ENCODE data around the gene PTTG1.

Gene PTTG1

DNA sequence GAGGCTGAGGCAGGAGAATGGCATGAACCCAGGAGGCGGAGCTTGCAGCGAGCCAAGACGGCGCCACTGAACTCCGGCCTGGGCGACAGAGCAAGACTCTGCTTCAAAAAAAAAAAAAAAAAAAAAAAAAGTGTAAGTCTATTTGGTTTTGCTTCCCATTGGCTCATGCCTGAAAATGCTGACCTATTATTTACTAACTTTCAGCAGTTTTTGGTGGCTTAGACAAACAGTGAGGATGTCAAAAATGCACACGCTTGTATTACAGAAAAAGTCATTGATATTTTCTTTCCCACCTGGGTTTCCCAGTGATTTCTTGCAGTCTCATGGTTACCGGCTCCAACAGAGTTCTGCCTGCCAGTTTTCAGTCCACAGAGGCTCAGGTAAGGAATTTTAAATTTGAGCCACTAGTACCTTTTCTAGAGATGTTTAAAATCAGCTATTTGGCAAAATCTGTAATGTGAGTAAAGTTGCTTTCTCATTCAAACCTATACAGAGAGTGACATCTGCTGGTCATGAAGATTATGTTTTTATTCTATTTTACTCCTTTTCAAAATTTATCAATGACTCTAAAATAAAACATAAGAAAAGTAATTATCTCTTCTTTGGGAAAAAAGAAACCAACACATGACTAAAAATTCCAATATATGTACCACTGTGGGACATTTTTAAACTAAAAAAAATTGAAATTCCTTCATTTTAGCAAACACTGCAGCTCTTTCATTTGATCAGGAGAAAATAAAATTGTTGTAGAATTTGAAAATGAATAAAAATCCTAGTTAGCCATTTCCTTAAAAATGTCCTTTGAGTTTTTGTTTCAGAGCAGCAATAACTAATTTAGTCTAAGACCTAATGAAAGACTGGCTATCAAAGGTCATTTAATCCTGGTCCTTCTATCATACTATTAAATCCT, 30.6 kb upstream of the PTTG1 start:
- Histone ChIP-seq H3K14ac (ENCODE audit: low read length) (no peak overlapping the region), H3K23ac (ENCODE audit: low read length) (no peak overlapping the region), H4K91ac (ENCODE audit: low read depth, low read length) (no peak overlapping the region), H3K4me1 (ENCODE audit: control insufficient read depth in 1 of 2, insufficient read depth in 2 of 2, low read length in 2 of 2) (no peaks in the 10 kb centered on the region), H3K79me2 (ENCODE audit: control insufficient read depth, insufficient read depth, low read length, poor library complexity) (no peaks in the 10 kb centered on the region), H2BK5ac (ENCODE audit: low read depth, low read length, poor library complexity) (no peak overlapping the region), H3K9me3 (ENCODE audit: insufficient read depth, low read depth, low read length) (peaks cover 3% of the 10 kb centered on the region), H3K4me3 (ENCODE audit: low read depth, low read length) (no peak overlapping the region), H3K9ac (ENCODE audit: low read length) (no peak overlapping the region), H3K79me1 (ENCODE audit: low read length) (no peaks in the 10 kb centered on the region), H2AK5ac (ENCODE audit: low read length) (no peak overlapping the region), H4K12ac (ENCODE audit: low read depth, low read length) (no peak overlapping the region), H2BK12ac (ENCODE audit: low read length) (no peak overlapping the region), H3K36me3 (ENCODE audit: control insufficient read depth in 1 of 2, insufficient read depth in 2 of 2, low read length in 2 of 2) (peaks cover 0 to 2% of the 10 kb centered on the region in 2 experiments), H2AFZ (ENCODE audit: insufficient read depth, low read length, poor library complexity) (no peak overlapping the region), H3K27me3 (ENCODE audit: insufficient read depth, low read length) (no peaks in the 10 kb centered on the region), H4K8ac (ENCODE audit: low read depth, low read length) (no peak overlapping the region), H3K27ac (ENCODE audit: low read depth, low read length) (no peak overlapping the region), H2BK120ac (ENCODE audit: insufficient read depth, low read length, poor library complexity) (no peak overlapping the region), H3K4me2 (ENCODE audit: low read length) (no peak overlapping the region), H3K4ac (ENCODE audit: low read depth, low read length) (no peak overlapping the region), H3K18ac (ENCODE audit: low read length) (no peak overlapping the region)
- WGBS (ENCODE audit: extremely low coverage, insufficient coverage, insufficient read length), result no CpG with 5 or more reads among the region's 8 CpGs
- DNase-seq, result peak; percentile 3 to 69

DNA sequence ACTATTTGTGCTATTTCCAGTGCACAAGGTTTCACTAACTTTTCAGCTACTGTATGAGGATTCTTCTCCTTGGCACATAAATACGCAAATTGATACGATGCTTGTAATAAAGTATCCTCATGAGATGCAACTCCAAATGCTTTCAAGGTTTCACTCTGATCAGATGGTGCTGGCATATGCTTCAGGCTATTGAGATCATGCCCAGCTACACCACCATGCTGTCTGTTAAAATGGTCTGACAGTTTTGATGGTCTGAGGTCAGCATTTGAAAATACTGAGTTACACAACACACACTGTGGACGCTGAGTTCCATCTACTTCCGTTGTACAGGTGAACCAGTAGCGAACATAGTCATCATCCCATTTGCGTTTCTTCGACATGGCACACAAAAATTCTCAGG, 26.5 kb upstream of the PTTG1 start:
- Histone ChIP-seq H2AK5ac (ENCODE audit: low read length) (no peak overlapping the region), H4K12ac (ENCODE audit: low read depth, low read length) (no peak overlapping the region), H3K14ac (ENCODE audit: low read length) (no peak overlapping the region), H4K8ac (ENCODE audit: low read depth, low read length) (no peak overlapping the region), H2BK12ac (ENCODE audit: low read length) (no peak overlapping the region), H3K27ac (ENCODE audit: low read depth, low read length) (no peak overlapping the region), H3K18ac (ENCODE audit: low read length) (no peak overlapping the region), H2AFZ (ENCODE audit: insufficient read depth, low read length, poor library complexity) (no peak overlapping the region), H3K23ac (ENCODE audit: low read length) (no peak overlapping the region), H3K27me3 (ENCODE audit: insufficient read depth, low read length) (no peaks in the 10 kb centered on the region), H2BK5ac (ENCODE audit: low read depth, low read length, poor library complexity) (no peak overlapping the region), H3K9me3 (ENCODE audit: insufficient read depth, low read depth, low read length) (no peaks in the 10 kb centered on the region), H4K91ac (ENCODE audit: low read depth, low read length) (no peak overlapping the region), H3K4me3 (ENCODE audit: low read depth, low read length) (no peak overlapping the region), H3K79me2 (ENCODE audit: control insufficient read depth, insufficient read depth, low read length, poor library complexity) (peaks cover 4% of the 10 kb centered on the region), H3K79me1 (ENCODE audit: low read length) (peaks cover 4% of the 10 kb centered on the region), H3K36me3 (ENCODE audit: control insufficient read depth in 1 of 2, insufficient read depth in 2 of 2, low read length in 2 of 2) (peaks cover 2 to 4% of the 10 kb centered on the region in 2 experiments), H3K9ac (ENCODE audit: low read length) (no peak overlapping the region), H3K4ac (ENCODE audit: low read depth, low read length) (no peak overlapping the region), H3K4me1 (ENCODE audit: control insufficient read depth in 1 of 2, insufficient read depth in 2 of 2, low read length in 2 of 2) (no peaks in the 10 kb centered on the region), H3K4me2 (ENCODE audit: low read length) (no peak overlapping the region), H2BK120ac (ENCODE audit: insufficient read depth, low read length, poor library complexity) (no peak overlapping the region)
- DNase-seq, result no peak
- WGBS (ENCODE audit: extremely low coverage, insufficient coverage, insufficient read length), result no CpG with 5 or more reads among the region's 7 CpGs

DNA sequence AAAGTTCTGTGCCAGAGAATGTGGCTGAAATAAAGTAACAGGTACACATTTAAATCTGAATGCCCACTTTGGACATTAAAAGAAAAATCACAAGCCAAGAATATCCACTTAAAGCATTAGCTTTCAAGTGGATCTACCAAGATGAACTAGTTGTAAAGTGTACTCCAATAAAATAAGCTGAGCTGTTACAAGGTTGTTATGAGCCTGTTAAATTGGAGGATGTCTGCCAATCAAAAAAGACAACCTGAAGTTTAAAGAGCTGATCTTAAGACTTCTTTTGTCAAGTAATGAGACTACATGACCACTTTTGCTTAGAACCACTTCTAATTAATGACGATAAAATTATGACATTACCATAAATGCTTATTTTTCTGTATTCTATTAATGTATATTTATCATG, 24.2 kb upstream of the PTTG1 start:
- Histone ChIP-seq H3K9ac (ENCODE audit: low read length) (no peak overlapping the region), H2BK120ac (ENCODE audit: insufficient read depth, low read length, poor library complexity) (no peak overlapping the region), H3K4me1 (ENCODE audit: control insufficient read depth in 1 of 2, insufficient read depth in 2 of 2, low read length in 2 of 2) (no peaks in the 10 kb centered on the region), H3K36me3 (ENCODE audit: control insufficient read depth in 1 of 2, insufficient read depth in 2 of 2, low read length in 2 of 2) (peaks cover 2 to 4% of the 10 kb centered on the region in 2 experiments), H4K8ac (ENCODE audit: low read depth, low read length) (no peak overlapping the region), H4K12ac (ENCODE audit: low read depth, low read length) (no peak overlapping the region), H3K4me3 (ENCODE audit: low read depth, low read length) (no peak overlapping the region), H3K27me3 (ENCODE audit: insufficient read depth, low read length) (no peaks in the 10 kb centered on the region), H2BK12ac (ENCODE audit: low read length) (no peak overlapping the region), H3K23ac (ENCODE audit: low read length) (no peak overlapping the region), H2BK5ac (ENCODE audit: low read depth, low read length, poor library complexity) (no peak overlapping the region), H3K9me3 (ENCODE audit: insufficient read depth, low read depth, low read length) (no peaks in the 10 kb centered on the region), H3K4me2 (ENCODE audit: low read length) (no peak overlapping the region), H3K27ac (ENCODE audit: low read depth, low read length) (no peak overlapping the region), H3K4ac (ENCODE audit: low read depth, low read length) (no peak overlapping the region), H3K79me1 (ENCODE audit: low read length) (peaks cover 6% of the 10 kb centered on the region), H2AFZ (ENCODE audit: insufficient read depth, low read length, poor library complexity) (no peak overlapping the region), H4K91ac (ENCODE audit: low read depth, low read length) (no peak overlapping the region), H2AK5ac (ENCODE audit: low read length) (no peak overlapping the region), H3K14ac (ENCODE audit: low read length) (no peak overlapping the region), H3K79me2 (ENCODE audit: control insufficient read depth, insufficient read depth, low read length, poor library complexity) (peaks cover 4% of the 10 kb centered on the region), H3K18ac (ENCODE audit: low read length) (no peak overlapping the region)
- no peak for DNase-seq
- no CpG with 5 or more reads among the region's 1 CpG for WGBS (ENCODE audit: extremely low coverage, insufficient coverage, insufficient read length)

DNA sequence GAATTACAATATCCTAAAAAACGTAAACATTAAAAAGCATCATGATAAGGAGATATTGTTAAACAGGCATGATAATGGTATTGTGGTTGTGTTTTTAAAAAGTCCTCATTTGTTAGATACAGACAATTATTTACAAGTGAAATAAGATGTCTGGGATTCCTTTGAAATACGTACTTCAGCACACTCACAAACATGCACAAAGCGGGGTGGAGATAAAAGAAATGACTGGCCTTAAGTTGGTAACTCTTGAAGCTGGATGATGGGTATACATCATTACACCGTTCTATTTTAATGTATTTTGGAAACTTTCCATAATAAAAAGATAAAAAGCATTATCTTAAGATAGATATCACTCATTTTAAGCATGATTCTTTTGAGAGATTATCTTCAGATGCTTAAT, 22.8 kb upstream of the PTTG1 start:
- Histone ChIP-seq H3K4me3 (ENCODE audit: low read depth, low read length) (no peak overlapping the region), H4K12ac (ENCODE audit: low read depth, low read length) (no peak overlapping the region), H3K23ac (ENCODE audit: low read length) (no peak overlapping the region), H3K27ac (ENCODE audit: low read depth, low read length) (no peak overlapping the region), H3K14ac (ENCODE audit: low read length) (no peak overlapping the region), H3K18ac (ENCODE audit: low read length) (no peak overlapping the region), H2AFZ (ENCODE audit: insufficient read depth, low read length, poor library complexity) (no peak overlapping the region), H2BK120ac (ENCODE audit: insufficient read depth, low read length, poor library complexity) (no peak overlapping the region), H2BK12ac (ENCODE audit: low read length) (no peak overlapping the region), H3K9ac (ENCODE audit: low read length) (no peak overlapping the region), H2AK5ac (ENCODE audit: low read length) (no peak overlapping the region), H4K8ac (ENCODE audit: low read depth, low read length) (no peak overlapping the region), H3K36me3 (ENCODE audit: control insufficient read depth in 1 of 2, insufficient read depth in 2 of 2, low read length in 2 of 2) (peaks cover 6 to 7% of the 10 kb centered on the region in 2 experiments), H4K91ac (ENCODE audit: low read depth, low read length) (no peak overlapping the region), H2BK5ac (ENCODE audit: low read depth, low read length, poor library complexity) (no peak overlapping the region), H3K4ac (ENCODE audit: low read depth, low read length) (no peak overlapping the region), H3K9me3 (ENCODE audit: insufficient read depth, low read depth, low read length) (no peaks in the 10 kb centered on the region), H3K4me1 (ENCODE audit: control insufficient read depth in 1 of 2, insufficient read depth in 2 of 2, low read length in 2 of 2) (no peaks in the 10 kb centered on the region), H3K79me2 (ENCODE audit: control insufficient read depth, insufficient read depth, low read length, poor library complexity) (peaks cover 4% of the 10 kb centered on the region), H3K27me3 (ENCODE audit: insufficient read depth, low read length) (no peaks in the 10 kb centered on the region), H3K79me1 (ENCODE audit: low read length) (peaks cover 6% of the 10 kb centered on the region), H3K4me2 (ENCODE audit: low read length) (no peak overlapping the region)
- WGBS (ENCODE audit: extremely low coverage, insufficient coverage, insufficient read length), result no CpG with 5 or more reads among the region's 4 CpGs
- DNase-seq, result no peak
